HEK293 (cell line): ENCODE measurements around the gene CYP4F8.

ENCODE experiments used
- CTCF ChIP-seq: fragments of 450-650 bp; formaldehyde crosslinking; IDR thresholded peaks from 2 replicates; pipeline ENCODE4 v1.5.1; 2016; ENCODE audit warnings: missing biosample characterization, missing genetic modification characterization
- GLI4 ChIP-seq: fragments of 450-650 bp; formaldehyde crosslinking; IDR thresholded peaks from 2 replicates; pipeline ENCODE4 v1.5.1; 2016; ENCODE audit warnings: missing biosample characterization, missing genetic modification characterization
- KLF16 ChIP-seq: fragments of 450-650 bp; formaldehyde crosslinking; IDR thresholded peaks from 2 replicates; pipeline ENCODE4 v1.5.1; 2017; ENCODE audit warnings: missing biosample characterization, missing genetic modification characterization
- OSR2 ChIP-seq: fragments of 450-650 bp; formaldehyde crosslinking; IDR thresholded peaks from 2 replicates; pipeline ENCODE4 v1.5.1; 2016; ENCODE audit warnings: missing biosample characterization, missing genetic modification characterization
- TCF7L2 ChIP-seq: IDR thresholded peaks from 2 replicates; pipeline ENCODE4 v1.6.1; 2011; ENCODE audit warnings: low read depth, mild to moderate bottlenecking, inconsistent platforms, low read length, moderate library complexity, borderline replicate concordance
- ZNF280D ChIP-seq: fragments of 450-650 bp; formaldehyde crosslinking; IDR thresholded peaks from 2 replicates; pipeline ENCODE4 v1.5.1; 2016; ENCODE audit warnings: missing biosample characterization, missing genetic modification characterization
- ZNF341 ChIP-seq: fragments of 450-650 bp; formaldehyde crosslinking; IDR thresholded peaks from 2 replicates; pipeline ENCODE4; 2016; ENCODE audit warnings: low read depth, missing biosample characterization, missing genetic modification characterization

- TF ChIP-seq CTCF (no peak), GLI4 (tag by site-specific recombination) (no peak), TCF7L2 (no peak), ZNF280D (tag by site-specific recombination) (no peak), ZNF341 (tag by site-specific recombination) (no peak), OSR2 (no peak), KLF16 (no peak)
Observed at GRCh38 chr19:15587663-15588062, 27.4 kb upstream of the CYP4F8 start.
